ENCODE data around the gene HDAC5.
"Not testable (repeated sequence)": the region's sequence is repeated elsewhere in the genome, so short reads cannot be mapped to it uniquely, and the experiment has no call there.

HDAC5 gene

GRCh38 chr17:44133918-44134476 is 10.6 kb upstream of the HDAC5 start:
- no peak for DNase-seq (ENCODE audit: low read depth)

- DNase-seq (ENCODE audit: low read depth), result no peak
These were observed 8.9 kb upstream of the HDAC5 start for GRCh38 chr17:44132275-44132821.

GRCh38 chr17:44131372-44131771 is 7.9 kb upstream of the HDAC5 start:
- not testable (repeated sequence) for DNase-seq (ENCODE audit: low read depth)

- DNase-seq (ENCODE audit: low read depth), result no peak
These were observed 7.4 kb upstream of the HDAC5 start for GRCh38 chr17:44130693-44131349.

GRCh38 chr17:44128383-44128782 is 4.9 kb upstream of the HDAC5 start:
- no peak for DNase-seq (ENCODE audit: low read depth)

- no peak for DNase-seq (ENCODE audit: low read depth)
These were observed 637 bp upstream of the HDAC5 start for GRCh38 chr17:44124118-44124438.

- DNase-seq (ENCODE audit: low read depth), result no peak
These were observed 555 bp downstream of the HDAC5 start for GRCh38 chr17:44122816-44123355.

- DNase-seq (ENCODE audit: low read depth), result no peak
These were observed 1.2 kb downstream of the HDAC5 start for GRCh38 chr17:44121997-44122815.

GRCh38 chr17:44120851-44121605 is 2.4 kb downstream of the HDAC5 start:
- DNase-seq (ENCODE audit: low read depth), result no peak

GRCh38 chr17:44120281-44120680 is 3.2 kb downstream of the HDAC5 start:
- DNase-seq (ENCODE audit: low read depth), result not testable (repeated sequence)

GRCh38 chr17:44119798-44120197 is 3.6 kb downstream of the HDAC5 start:
- no peak for DNase-seq (ENCODE audit: low read depth)

GRCh38 chr17:44119062-44119461 is 4.4 kb downstream of the HDAC5 start:
- DNase-seq (ENCODE audit: low read depth), result no peak

- no peak for DNase-seq (ENCODE audit: low read depth)
These were observed 4.9 kb downstream of the HDAC5 start for GRCh38 chr17:44118427-44119050.

- no peak for DNase-seq (ENCODE audit: low read depth)
These were observed 6.1 kb downstream of the HDAC5 start for GRCh38 chr17:44117351-44117750.

GRCh38 chr17:44115585-44116415 is 7.6 kb downstream of the HDAC5 start:
- DNase-seq (ENCODE audit: low read depth), result no peak

GRCh38 chr17:44113868-44114840 is 9.3 kb downstream of the HDAC5 start:
- DNase-seq (ENCODE audit: low read depth), result no peak

GRCh38 chr17:44113382-44113781 is 10.1 kb downstream of the HDAC5 start:
- no peak for DNase-seq (ENCODE audit: low read depth)

- DNase-seq (ENCODE audit: low read depth), result no peak
These were observed 10.9 kb downstream of the HDAC5 start for GRCh38 chr17:44112284-44113280.
